ENCODE results near the gene PARVA. TPM values are rescaled to one million over a fixed set of nuclear protein-coding genes. Genes with fewer than 3 reads are reported as not detected.

PARVA gene
- total RNA-seq (2021; ENCODE audit: unreplicated experiment): 29.1 TPM
- polyA plus RNA-seq (2012; ENCODE audit: insufficient read length): 47.5 TPM
- percentile 65 among the genes with signal in this experiment for Bru-seq, nascent RNA
- percentile 59 among the genes with signal in this experiment for BruChase-seq, experiment 1, labeled RNA remaining after a 2-hour chase
- BruChase-seq, experiment 2, labeled RNA remaining after a 6-hour chase: percentile 62 among the genes with signal in this experiment
- long read RNA-seq, full-length matches to known transcripts: 21 of 36 reads
- long read RNA-seq, partial matches to known transcripts: 8 of 36 reads
- long read RNA-seq, other reads (novel, unspliced or antisense): 7 of 36 reads

GRCh38 chr11:12377106-12377823 is at the start of gene PARVA:
TSS of gene PARVA (plus strand) at chr11:12377571. CDS start at chr11:12377648, 77 bp downstream.
- Histone ChIP-seq H3K4me1 (ENCODE audit: control insufficient read depth, insufficient read depth, low read length) (peaks cover 6% of the 10 kb centered on the region), H3K27ac (ENCODE audit: low read length) (peak within 1 kb of the TSS; percentile 95), H3K36me3 (ENCODE audit: control insufficient read depth, insufficient read depth, low read length) (no peaks in the 10 kb centered on the region), H3K9me3 (ENCODE audit: control insufficient read depth, insufficient read depth, low read depth, low read length) (no peaks in the 10 kb centered on the region), H3K4me3 (ENCODE audit: low read depth in 2 of 2, low read length in 2 of 2) (peak within 1 kb of the TSS; percentile 64 to 72), H3K27me3 (ENCODE audit: control insufficient read depth, insufficient read depth, low read length) (no peaks in the 10 kb centered on the region)
- ATAC-seq: peak; percentile 83
- in situ Hi-C loops (cut with HindIII; ENCODE audit: low pct_unique_long_range_greater_than_20kb, low sequenced_read_pairs): no loop called here
- POLR2A ChIA-PET: no interaction called here
- TF ChIP-seq POLR2AphosphoS5 (IDR thresholded peaks at IDR 0.05; ENCODE audit: low read depth, low read length) (peak; percentile 80), SIN3A (IDR thresholded peaks at IDR 0.05; ENCODE audit: borderline replicate concordance, insufficient read depth, low read depth, low read length) (no peak), REST (IDR thresholded peaks at IDR 0.05; ENCODE audit: insufficient read depth in 1 of 2, low read depth in 2 of 2, low read length in 1 of 2) (no peak)
- no peak for DNase-seq (ENCODE audit: low read depth, low spot score)
- CTCF ChIA-PET: interaction anchor here (0.6 to 0.8 kb wide), 4 partner anchors 12 to 238 kb away, joined by 3 to 6 read pairs (median 3); no protein-coding TSS in a partner anchor
- no TSS peak for BruUV-seq (replicated peaks)
- intact Hi-C loops (cut with micrococcal nuclease; ENCODE audit: unreplicated experiment): no loop called here

- POLR2A ChIA-PET: no interaction called here
- no TSS peak for BruUV-seq (replicated peaks)
- CTCF ChIA-PET: no interaction called here
- DNase-seq (ENCODE audit: low read depth, low spot score) (no peak), ATAC-seq (no peak)
- TF ChIP-seq SIN3A (IDR thresholded peaks at IDR 0.05; ENCODE audit: borderline replicate concordance, insufficient read depth, low read depth, low read length): no peak
- no peak for TF ChIP-seq CTCF (IDR thresholded peaks at IDR 0.05)
- no peak for TF ChIP-seq POLR2AphosphoS5 (IDR thresholded peaks at IDR 0.05; ENCODE audit: low read depth, low read length)
- in situ Hi-C loops (cut with HindIII; ENCODE audit: low pct_unique_long_range_greater_than_20kb, low sequenced_read_pairs) (no loop called here), intact Hi-C loops (cut with micrococcal nuclease; ENCODE audit: unreplicated experiment) (no loop called here)
- no peak overlapping the region for H3K4me3 ChIP-seq (ENCODE audit: low read depth in 2 of 2, low read length in 2 of 2)
- H3K9me3 ChIP-seq (ENCODE audit: control insufficient read depth, insufficient read depth, low read depth, low read length): no peaks in the 10 kb centered on the region
- no peaks in the 10 kb centered on the region for H3K27me3 ChIP-seq (ENCODE audit: control insufficient read depth, insufficient read depth, low read length)
- H3K36me3 ChIP-seq (ENCODE audit: control insufficient read depth, insufficient read depth, low read length): no peaks in the 10 kb centered on the region
- H3K27ac ChIP-seq (ENCODE audit: low read length): no peak overlapping the region
- no peaks in the 10 kb centered on the region for H3K4me1 ChIP-seq (ENCODE audit: control insufficient read depth, insufficient read depth, low read length)
These were observed 48.2 kb upstream of the PARVA start for GRCh38 chr11:12329169-12329568.

Measured in Panc1 (cell line).